CD4-positive, alpha-beta T cell treated with Interleukin-1 beta for 1 hour (primary cell): Measurements from ENCODE around the gene C5AR1.

ENCODE experiments used
- DNase-seq, 2 donors: peaks; one replicate each; pipeline ENCODE4 v3.0.0-alpha.2; 2020 to 2022

C5AR1 gene

GRCh38 chr19:47371261-47371660, 61.6 kb downstream of the C5AR1 start:
- DNase-seq = peak in 1 of 2 donors; percentile 37
